Hindlimb muscle (tissue), 1 donor: Measurements from ENCODE around the gene STH. TPM values are rescaled to one million over a fixed set of nuclear protein-coding genes. Genes with fewer than 3 reads are reported as not detected.
"Not testable (repeated sequence)": the region's sequence is repeated elsewhere in the genome, so short reads cannot be mapped to it uniquely, and the experiment has no call there.

Source experiments
- DNase-seq: peaks from one replicate; pipeline ENCODE4 v3.0.0-alpha.2; 2013
- polyA plus RNA-seq: library from polyadenylated mRNA; unstranded; fragments of 120-200 nt; gene quantifications from one replicate; pipeline ENCODE4 v1.2.1, GENCODE V29; 2013; ENCODE audit not compliant: insufficient read length

STH gene
- polyA plus RNA-seq, 1 donor, result not detected

DNA sequence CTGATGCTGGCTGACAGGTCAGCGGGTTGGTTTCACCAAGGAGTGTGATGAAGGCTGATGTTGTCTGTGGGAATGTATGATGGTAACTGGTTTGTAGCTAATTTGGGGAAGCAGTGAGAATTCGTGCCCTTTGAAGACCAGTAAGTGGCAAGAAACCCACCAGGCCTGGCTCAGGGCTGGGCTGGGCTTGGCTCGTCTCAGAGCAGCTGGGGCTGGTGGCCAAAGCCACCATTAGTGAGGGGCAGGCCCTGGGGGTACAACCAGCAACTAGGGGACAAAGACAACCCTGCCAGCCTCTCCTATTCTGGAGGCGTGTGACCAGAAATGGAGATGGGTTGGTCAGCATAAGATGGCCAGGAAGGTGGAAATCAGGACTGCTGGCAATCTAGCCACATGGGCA lies 13.0 kb upstream of the STH start:
- DNase-seq, result no peak

DNA sequence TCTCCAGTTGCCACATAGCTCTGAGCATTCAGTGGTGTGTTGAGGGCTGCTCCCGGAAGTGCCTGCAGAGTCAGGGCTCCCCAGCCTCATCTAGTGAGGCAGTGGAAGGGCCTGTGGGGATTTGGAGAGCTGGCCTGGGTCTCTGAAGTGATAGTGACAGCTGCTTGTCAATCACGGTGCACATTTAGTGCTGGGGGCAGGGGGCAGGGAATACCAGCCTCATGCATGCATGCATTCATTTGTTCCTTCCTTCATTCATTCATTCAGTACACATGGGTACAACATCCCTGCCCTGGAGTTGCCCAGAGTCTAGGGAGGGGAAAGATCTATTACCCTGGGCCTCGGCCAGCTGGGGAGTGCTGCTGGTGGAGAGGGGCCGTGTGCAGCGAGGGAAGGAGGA lies 11.3 kb upstream of the STH start:
- DNase-seq, result no peak

DNA sequence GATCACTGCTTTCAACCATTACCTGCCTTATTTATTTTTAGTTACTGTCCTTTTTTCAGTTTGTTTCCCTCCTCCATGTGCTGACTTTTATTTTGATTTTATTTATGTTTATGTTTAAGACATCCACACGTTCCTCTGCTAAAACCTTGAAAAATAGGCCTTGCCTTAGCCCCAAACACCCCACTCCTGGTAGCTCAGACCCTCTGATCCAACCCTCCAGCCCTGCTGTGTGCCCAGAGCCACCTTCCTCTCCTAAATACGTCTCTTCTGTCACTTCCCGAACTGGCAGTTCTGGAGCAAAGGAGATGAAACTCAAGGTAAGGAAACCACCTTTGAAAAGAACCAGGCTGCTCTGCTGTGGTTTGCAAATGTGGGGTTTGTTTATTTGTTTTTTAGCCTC lies 9.3 kb upstream of the STH start:
- DNase-seq, result no peak

DNA sequence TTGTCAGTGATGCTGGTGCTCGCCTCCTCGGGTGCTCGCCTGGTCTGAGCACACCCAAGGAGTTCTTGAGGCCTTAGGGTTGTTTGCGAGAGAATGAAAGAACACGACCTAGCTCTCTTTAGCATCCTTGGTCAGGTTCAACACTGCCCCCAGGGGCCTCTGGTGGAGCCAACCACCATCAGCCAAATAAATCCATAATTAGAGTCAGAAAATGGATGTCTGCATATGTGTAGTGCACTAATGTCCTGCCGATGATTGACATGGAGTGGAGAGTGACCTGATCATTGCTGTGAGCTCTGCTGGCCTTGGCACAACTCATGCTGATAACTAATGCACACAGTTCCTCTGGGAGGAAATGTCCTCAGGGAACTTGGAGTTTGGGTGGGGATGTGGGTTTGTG lies 8.2 kb upstream of the STH start:
- no peak for DNase-seq

DNA sequence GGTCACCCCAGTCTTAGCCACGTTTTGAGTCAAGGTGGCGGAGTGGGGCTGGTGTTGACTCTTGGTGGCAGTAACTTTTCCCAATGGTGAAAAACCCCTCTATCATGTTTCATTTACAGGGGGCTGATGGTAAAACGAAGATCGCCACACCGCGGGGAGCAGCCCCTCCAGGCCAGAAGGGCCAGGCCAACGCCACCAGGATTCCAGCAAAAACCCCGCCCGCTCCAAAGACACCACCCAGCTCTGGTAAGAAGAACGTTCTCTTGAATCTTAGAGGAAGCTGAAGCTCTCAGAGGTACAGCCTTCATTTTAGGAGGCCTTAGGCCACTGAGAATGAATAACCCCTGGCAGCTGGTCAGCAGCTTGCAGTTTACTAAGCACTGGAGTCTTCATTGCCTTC lies 7.7 kb upstream of the STH start:
- no peak for DNase-seq

DNA sequence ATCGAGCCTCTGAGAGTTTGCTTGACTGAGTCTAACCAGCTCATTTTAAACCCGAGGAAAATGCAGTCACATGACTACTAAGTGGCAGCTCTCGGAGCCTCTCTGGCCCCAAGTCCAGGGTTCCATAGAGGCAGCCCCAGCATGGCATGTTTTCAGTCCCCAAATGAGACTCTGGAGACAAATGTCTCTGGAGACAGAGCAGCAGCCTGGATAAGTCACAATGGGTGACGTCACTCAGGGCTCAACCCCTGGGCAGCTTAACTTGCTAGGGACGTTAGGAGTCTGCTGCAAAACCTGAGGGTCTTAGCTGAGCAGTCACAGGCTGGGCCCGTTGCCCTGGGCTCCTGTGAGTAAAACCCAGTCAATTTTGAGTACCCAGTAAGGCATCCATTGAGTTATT lies 6.9 kb upstream of the STH start:
- no peak for DNase-seq

DNA sequence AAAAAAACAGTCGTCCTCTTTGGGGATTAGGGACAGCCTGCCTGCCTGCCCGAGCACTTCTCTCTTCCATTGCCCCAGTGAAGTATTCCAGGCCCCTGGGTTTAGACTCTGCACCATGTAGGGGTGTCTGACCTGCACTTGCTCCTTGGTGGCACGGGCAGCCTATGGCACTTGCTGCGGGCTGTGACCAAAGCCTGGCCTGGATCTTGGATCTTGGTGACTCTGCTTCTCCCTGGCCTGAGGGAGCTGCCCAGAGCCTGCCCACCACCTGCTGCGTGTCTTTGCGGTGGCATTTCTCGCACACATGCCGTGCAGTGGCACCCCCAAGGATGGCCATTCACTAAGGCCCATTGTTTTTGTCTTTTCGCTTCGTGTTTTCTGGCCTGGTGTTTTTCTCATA lies 6.1 kb upstream of the STH start:
- no peak for DNase-seq

DNA sequence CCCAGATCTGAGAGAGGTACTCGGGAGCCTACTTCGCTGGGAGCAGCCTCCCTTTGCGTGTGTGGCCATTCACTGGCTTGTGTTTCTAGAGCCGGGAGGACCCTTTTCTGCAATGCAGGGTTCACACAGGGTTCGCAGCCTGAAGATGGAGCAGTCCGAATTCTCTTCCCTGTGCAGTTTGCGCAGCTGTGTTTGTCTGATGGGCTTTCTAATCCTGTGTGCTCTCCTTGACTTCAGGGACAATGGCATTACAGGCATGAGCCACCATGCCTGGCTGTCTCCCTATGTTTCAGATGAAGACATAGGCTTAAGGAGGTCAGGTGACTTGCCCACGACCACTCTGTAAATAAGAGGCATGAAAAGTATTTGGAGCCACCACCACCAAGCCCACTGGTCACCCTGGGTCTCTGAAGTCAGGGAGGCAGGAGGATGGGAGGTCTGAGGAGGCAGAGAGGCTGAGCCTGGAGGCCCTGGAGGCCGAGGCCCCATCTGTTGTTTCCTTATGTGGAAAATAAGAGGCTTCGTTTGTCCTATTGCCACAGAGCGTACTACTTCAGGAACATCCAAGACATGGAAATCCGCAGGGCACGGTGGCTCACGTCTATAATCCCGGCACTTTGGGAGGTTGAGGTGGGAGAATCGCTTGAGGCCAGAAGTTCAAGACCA lies 5.0 kb upstream of the STH start:
- no peak for DNase-seq

DNA sequence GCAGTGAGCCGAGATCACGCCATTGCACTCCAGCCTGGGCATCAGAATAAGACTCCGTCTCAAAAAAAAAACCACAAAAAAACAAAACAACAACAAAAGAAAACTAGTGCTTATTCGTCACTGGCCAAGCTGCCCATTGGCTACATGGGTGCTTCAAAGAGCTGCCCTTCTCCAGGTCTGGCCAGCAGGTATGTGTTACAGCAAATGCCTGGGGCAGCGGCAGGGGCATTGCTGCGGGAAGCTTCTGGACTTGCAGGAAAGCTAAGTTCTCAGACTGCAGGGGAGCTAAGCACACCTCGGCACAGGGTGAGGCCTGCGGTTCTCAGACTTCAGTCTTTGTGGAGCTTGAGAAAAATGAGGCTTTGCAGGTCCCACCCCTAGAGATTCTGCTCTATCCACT lies 4.1 kb upstream of the STH start:
- DNase-seq, result no peak

DNA sequence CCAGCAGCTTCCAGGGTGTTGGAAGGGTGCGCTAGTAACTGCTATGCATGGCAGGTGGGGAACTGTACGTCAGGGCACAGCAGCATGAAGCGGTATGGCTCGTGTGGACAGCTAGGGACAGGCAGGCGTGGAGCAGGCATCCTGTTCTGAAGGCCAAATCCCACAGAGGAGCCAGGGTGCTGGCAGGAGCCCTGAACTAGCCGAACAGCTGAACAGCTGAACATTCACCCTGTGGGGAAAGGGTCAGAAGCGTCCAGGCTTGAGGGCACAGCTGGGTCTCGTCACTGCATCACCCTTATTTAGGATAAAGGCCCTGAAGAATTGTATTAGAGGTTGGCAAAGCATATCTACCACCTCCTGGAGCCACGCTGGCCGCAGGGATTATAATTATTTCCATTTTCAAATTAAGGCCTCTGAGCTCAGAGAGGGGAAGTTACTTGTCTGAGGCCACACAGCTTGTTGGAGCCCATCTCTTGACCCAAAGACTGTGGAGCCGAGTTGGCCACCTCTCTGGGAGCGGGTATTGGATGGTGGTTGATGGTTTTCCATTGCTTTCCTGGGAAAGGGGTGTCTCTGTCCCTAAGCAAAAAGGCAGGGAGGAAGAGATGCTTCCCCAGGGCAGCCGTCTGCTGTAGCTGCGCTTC lies 3.3 kb upstream of the STH start:
- DNase-seq, result no peak

DNA sequence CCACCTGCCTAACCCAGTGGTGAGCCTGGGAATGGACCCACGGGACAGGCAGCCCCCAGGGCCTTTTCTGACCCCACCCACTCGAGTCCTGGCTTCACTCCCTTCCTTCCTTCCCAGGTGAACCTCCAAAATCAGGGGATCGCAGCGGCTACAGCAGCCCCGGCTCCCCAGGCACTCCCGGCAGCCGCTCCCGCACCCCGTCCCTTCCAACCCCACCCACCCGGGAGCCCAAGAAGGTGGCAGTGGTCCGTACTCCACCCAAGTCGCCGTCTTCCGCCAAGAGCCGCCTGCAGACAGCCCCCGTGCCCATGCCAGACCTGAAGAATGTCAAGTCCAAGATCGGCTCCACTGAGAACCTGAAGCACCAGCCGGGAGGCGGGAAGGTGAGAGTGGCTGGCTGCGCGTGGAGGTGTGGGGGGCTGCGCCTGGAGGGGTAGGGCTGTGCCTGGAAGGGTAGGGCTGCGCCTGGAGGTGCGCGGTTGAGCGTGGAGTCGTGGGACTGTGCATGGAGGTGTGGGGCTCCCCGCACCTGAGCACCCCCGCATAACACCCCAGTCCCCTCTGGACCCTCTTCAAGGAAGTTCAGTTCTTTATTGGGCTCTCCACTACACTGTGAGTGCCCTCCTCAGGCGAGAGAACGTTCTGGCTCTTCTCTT lies 2.6 kb upstream of the STH start:
- no peak for DNase-seq

DNA sequence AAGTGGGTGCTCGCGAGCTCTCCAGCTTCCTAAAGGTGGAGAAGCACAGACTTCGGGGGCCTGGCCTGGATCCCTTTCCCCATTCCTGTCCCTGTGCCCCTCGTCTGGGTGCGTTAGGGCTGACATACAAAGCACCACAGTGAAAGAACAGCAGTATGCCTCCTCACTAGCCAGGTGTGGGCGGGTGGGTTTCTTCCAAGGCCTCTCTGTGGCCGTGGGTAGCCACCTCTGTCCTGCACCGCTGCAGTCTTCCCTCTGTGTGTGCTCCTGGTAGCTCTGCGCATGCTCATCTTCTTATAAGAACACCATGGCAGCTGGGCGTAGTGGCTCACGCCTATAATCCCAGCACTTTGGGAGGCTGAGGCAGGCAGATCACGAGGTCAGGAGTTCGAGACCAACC lies 1.9 kb upstream of the STH start:
- DNase-seq, result no peak

DNA sequence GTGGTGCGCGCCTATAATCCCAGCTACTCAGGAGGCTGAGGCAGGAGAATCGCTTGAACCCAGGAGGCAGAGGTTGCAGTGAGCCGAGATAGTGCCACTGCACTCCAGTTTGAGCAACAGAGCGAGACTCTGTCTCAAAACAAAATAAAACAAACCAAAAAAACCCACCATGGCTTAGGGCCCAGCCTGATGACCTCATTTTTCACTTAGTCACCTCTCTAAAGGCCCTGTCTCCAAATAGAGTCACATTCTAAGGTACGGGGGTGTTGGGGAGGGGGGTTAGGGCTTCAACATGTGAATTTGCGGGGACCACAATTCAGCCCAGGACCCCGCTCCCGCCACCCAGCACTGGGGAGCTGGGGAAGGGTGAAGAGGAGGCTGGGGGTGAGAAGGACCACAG lies 1.4 kb upstream of the STH start:
- no peak for DNase-seq

DNA sequence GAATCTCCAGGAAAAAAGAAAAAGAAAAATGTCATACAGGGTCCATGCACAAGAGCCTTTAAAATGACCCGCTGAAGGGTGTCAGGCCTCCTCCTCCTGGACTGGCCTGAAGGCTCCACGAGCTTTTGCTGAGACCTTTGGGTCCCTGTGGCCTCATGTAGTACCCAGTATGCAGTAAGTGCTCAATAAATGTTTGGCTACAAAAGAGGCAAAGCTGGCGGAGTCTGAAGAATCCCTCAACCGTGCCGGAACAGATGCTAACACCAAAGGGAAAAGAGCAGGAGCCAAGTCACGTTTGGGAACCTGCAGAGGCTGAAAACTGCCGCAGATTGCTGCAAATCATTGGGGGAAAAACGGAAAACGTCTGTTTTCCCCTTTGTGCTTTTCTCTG lies 845 bp downstream of the STH start:
- no peak for DNase-seq

DNA sequence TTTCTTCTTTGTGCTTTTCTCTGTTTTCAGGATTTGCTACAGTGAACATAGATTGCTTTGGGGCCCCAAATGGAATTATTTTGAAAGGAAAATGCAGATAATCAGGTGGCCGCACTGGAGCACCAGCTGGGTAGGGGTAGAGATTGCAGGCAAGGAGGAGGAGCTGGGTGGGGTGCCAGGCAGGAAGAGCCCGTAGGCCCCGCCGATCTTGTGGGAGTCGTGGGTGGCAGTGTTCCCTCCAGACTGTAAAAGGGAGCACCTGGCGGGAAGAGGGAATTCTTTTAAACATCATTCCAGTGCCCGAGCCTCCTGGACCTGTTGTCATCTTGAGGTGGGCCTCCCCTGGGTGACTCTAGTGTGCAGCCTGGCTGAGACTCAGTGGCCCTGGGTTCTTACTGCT lies 1.2 kb downstream of the STH start:
- DNase-seq, result no peak

DNA sequence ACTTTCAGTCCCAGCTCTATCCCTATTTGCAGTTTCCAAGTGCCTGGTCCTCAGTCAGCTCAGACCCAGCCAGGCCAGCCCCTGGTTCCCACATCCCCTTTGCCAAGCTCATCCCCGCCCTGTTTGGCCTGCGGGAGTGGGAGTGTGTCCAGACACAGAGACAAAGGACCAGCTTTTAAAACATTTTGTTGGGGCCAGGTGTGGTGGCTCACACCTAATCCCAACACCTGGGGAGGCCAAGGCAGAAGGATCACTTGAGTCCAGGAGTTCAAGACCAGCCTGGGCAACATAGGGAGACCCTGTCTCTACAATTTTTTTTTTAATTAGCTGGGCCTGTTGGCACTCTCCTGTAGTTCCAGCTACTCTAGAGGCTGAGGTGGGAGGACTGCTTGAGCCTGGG lies 1.7 kb downstream of the STH start:
- no peak for DNase-seq

DNA sequence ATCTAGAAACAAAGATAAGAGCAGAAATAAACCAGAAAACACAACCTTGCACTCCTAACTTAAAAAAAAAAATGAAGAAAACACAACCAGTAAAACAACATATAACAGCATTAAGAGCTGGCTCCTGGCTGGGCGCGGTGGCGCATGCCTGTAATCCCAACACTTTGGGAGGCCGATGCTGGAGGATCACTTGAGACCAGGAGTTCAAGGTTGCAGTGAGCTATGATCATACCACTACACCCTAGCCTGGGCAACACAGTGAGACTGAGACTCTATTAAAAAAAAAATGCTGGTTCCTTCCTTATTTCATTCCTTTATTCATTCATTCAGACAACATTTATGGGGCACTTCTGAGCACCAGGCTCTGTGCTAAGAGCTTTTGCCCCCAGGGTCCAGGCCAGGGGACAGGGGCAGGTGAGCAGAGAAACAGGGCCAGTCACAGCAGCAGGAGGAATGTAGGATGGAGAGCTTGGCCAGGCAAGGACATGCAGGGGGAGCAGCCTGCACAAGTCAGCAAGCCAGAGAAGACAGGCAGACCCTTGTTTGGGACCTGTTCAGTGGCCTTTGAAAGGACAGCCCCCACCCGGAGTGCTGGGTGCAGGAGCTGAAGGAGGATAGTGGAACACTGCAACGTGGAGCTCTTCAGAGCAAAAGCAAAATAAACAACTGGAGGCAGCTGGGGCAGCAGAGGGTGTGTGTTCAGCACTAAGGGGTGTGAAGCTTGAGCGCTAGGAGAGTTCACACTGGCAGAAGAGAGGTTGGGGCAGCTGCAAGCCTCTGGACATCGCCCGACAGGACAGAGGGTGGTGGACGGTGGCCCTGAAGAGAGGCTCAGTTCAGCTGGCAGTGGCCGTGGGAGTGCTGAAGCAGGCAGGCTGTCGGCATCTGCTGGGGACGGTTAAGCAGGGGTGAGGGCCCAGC lies 2.6 kb downstream of the STH start:
- no peak for DNase-seq

DNA sequence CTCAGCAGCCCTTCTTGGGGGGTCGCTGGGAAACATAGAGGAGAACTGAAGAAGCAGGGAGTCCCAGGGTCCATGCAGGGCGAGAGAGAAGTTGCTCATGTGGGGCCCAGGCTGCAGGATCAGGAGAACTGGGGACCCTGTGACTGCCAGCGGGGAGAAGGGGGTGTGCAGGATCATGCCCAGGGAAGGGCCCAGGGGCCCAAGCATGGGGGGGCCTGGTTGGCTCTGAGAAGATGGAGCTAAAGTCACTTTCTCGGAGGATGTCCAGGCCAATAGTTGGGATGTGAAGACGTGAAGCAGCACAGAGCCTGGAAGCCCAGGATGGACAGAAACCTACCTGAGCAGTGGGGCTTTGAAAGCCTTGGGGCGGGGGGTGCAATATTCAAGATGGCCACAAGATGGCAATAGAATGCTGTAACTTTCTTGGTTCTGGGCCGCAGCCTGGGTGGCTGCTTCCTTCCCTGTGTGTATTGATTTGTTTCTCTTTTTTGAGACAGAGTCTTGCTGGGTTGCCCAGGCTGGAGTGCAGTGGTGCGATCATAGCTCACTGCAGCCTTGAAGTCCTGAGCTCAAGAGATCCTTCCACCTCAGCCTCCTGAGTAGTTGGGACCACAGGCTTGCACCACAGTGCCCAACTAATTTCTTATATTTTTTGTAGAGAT lies 3.4 kb downstream of the STH start:
- peak; percentile 66 for DNase-seq

DNA sequence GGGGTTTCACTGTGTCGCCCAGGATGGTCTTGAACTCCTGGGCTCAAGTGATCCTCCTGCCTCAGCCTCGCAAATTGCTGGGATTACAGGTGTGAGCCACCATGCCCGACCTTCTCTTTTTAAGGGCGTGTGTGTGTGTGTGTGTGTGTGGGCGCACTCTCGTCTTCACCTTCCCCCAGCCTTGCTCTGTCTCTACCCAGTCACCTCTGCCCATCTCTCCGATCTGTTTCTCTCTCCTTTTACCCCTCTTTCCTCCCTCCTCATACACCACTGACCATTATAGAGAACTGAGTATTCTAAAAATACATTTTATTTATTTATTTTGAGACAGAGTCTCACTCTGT lies 3.9 kb downstream of the STH start:
- no peak for DNase-seq

DNA sequence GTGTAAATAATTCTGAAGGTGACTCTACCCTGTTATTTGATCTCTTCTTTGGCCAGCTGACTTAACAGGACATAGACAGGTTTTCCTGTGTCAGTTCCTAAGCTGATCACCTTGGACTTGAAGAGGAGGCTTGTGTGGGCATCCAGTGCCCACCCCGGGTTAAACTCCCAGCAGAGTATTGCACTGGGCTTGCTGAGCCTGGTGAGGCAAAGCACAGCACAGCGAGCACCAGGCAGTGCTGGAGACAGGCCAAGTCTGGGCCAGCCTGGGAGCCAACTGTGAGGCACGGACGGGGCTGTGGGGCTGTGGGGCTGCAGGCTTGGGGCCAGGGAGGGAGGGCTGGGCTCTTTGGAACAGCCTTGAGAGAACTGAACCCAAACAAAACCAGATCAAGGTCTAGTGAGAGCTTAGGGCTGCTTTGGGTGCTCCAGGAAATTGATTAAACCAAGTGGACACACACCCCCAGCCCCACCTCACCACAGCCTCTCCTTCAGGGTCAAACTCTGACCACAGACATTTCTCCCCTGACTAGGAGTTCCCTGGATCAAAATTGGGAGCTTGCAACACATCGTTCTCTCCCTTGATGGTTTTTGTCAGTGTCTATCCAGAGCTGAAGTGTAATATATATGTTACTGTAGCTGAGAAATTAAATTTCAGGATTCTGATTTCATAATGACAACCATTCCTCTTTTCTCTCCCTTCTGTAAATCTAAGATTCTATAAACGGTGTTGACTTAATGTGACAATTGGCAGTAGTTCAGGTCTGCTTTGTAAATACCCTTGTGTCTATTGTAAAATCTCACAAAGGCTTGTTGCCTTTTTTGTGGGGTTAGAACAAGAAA lies 5.1 kb downstream of the STH start:
- peak; percentile 28 for DNase-seq

DNA sequence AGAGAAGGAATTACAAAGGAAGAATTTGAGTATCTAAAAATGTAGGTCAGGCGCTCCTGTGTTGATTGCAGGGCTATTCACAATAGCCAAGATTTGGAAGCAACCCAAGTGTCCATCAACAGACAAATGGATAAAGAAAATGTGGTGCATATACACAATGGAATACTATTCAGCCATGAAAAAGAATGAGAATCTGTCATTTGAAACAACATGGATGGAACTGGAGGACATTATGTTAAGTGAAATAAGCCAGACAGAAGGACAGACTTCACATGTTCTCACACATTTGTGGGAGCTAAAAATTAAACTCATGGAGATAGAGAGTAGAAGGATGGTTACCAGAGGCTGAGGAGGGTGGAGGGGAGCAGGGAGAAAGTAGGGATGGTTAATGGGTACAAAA lies 7.0 kb downstream of the STH start:
- not testable (repeated sequence) for DNase-seq

DNA sequence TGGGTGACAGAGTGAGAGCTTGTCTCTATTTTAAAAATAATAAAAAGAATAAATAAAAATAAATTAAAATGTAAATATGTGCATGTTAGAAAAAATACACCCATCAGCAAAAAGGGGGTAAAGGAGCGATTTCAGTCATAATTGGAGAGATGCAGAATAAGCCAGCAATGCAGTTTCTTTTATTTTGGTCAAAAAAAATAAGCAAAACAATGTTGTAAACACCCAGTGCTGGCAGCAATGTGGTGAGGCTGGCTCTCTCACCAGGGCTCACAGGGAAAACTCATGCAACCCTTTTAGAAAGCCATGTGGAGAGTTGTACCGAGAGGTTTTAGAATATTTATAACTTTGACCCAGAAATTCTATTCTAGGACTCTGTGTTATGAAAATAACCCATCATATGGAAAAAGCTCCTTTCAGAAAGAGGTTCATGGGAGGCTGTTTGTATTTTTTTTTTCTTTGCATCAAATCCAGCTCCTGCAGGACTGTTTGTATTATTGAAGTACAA lies 8.5 kb downstream of the STH start:
- no peak for DNase-seq
